GM10266 (cell line): ENCODE data around the gene RAB22A.

Experiments
- DNase-seq: peaks from one replicate; pipeline ENCODE4 v3.0.0; 2012; ENCODE audit errors: extremely low spot score
- TF ChIP-seq, protein P1 (sequence below): IDR thresholded peaks from 2 replicates; pipeline ENCODE4 v1.5.1; 2012; ENCODE audit warnings: mild to moderate bottlenecking, low read depth; ENCODE audit not compliant: control insufficient read depth, insufficient read depth; ENCODE audit errors: missing control alignments

Gene RAB22A

DNA sequence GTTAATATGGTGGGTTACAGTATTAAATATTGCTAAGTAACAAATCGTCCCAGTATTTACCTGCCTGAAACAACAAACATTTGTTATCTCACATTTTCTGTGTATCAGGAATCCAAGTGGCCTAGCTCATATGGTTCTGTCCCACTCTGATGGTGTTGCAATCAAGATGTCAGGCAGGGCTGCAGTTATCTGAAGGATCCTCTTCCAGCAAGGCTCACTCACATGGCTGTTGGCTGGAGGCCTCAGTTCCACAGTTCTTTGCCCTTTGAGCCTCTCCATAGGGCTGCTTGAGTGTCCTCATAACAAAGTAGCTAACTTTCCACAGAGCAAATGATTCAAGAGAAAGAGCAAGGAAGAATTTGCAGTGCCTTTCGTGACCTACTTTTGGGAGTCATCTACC, 17.7 kb downstream of the RAB22A start:
- TF ChIP-seq, protein P1, sequence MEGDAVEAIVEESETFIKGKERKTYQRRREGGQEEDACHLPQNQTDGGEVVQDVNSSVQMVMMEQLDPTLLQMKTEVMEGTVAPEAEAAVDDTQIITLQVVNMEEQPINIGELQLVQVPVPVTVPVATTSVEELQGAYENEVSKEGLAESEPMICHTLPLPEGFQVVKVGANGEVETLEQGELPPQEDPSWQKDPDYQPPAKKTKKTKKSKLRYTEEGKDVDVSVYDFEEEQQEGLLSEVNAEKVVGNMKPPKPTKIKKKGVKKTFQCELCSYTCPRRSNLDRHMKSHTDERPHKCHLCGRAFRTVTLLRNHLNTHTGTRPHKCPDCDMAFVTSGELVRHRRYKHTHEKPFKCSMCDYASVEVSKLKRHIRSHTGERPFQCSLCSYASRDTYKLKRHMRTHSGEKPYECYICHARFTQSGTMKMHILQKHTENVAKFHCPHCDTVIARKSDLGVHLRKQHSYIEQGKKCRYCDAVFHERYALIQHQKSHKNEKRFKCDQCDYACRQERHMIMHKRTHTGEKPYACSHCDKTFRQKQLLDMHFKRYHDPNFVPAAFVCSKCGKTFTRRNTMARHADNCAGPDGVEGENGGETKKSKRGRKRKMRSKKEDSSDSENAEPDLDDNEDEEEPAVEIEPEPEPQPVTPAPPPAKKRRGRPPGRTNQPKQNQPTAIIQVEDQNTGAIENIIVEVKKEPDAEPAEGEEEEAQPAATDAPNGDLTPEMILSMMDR: no peak

DNA sequence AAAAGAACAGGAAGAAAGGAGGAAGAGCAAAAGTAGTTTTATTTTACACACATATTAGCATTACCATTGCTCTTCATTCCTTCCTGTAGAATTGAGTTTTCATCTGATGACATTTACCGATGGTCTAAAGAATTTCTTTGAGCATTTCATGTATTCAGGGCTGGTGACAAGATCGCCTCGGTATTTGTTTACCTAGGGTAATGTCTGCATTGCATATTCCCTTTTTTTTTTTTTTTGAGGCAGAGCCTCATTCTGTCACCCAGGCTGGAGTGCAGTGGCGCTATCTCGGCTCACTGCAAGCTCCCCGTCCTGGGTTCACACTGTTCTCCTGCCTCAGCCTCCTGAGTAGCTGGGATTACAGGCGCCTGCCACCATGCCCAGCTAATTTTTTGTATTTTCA, 19.3 kb downstream of the RAB22A start:
- TF ChIP-seq, protein P1: no peak
- no peak for DNase-seq

More for the DNA sequence above, 17.7 kb downstream of the RAB22A start:
- no peak for DNase-seq

DNA sequence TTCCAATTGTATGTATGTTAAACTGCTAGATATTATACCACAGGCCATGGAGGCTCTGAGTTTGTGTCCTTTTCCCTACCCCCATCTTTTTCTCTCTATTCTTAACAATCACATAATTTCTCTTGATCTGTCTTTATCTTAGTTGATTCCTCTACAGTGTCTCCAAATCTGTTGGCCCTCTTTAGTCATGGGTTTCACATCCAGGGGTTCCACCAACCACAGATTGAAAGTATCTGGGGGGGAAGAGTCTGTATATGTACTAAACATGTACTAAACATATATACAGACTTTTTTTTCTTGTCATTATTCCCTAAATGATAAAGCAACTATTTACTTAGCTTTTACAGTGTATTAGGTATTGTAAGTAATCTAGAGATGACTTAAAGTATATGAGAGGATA, 20.2 kb downstream of the RAB22A start:
- DNase-seq: no peak
- TF ChIP-seq, protein P1: no peak

DNA sequence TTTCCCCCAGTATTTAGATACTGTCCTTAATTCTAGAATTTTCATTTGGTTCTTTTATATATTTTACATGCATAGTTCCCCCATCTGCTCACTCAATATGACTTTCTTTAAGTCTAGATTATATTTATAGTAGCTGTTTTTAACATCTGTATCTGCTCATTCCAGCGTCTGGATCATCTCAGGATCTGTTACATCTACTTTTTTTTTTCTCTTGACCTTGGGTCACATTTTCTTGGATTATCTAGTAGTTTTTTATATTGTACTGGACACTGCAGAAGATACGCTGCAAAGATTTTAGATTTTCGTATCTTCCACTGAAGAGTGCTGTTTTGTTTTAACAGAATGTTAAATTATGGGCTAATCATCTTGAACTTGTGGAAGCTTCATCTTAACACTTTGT, 20.7 kb downstream of the RAB22A start:
- TF ChIP-seq, protein P1: no peak
- DNase-seq: no peak

DNA sequence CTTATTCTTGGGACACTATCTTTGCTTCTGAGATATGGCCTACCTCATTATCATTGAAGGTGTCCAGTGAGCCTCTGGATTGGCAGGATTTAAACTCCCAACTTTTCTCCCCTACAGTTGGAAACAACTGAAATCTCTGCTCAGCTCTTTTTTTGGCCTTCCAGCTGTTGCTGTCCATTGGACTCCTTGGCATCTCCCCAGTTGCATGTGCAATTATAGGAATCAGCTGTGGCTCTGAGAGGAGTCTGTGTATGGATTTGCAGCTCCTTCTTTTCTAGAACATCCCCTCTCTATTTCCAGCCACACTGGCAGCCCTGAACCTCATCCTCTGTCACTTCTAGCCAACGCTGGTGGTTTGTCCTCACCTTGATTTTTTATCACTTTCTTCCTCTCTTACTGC, 21.2 kb downstream of the RAB22A start:
- TF ChIP-seq, protein P1: no peak
- DNase-seq: no peak

DNA sequence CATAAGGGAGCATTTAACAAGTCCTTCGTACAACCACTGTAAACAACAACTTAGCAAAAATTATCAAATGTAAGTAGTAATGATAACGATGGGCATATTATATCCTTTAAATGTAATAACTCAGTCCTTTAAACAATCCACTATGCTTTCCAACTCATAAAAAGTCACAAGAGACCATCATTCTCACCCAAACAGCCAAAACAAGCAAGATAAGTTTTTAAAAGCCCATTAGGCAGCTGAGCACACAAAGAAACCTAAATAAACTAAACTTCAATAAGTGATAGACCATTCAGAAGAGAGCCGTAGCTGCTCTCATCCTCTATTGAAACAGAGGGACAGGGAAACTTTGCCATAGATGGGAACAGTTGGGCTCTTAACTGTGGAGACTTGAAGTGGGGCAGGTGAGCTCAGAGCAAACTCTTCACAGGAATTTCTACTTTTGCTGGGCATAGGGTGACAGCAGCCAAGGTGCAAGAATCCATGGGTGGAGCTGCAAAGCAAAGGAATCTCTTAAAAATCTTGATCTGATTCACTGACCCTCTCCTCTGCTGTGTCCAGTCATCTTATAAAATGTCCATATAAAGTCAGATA, 22.5 kb downstream of the RAB22A start:
- DNase-seq: no peak
- TF ChIP-seq, protein P1: no peak

DNA sequence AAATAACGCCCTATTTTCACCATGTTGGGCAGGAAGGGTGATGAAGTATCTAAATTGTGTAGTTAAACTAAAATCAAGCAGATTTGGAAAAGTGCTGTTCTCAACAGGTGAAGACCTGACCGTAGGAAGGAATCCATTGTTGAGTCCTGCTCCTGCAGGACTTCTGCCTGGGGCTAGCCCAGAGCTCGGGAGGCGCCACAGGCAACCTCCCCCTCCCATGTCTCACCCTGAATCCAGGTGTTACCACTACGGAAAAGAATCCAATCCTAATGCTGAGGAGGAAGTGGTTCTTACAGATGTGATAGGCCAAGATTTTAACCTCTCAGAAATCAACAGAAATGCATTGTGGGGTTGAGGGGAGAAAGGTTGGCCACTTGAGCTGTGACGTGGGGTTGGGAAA, 30.2 kb downstream of the RAB22A start:
- no peak for DNase-seq
- TF ChIP-seq, protein P1: no peak
